DOHH2 (cell line): ENCODE data around the gene TMEM52.

ENCODE experiments used
- EZH2phosphoT487 ChIP-seq: fragments of 200-600 bp; sonication (generic); IDR thresholded peaks from 2 replicates; pipeline ENCODE4 v1.6.1; 2017; ENCODE audit warnings: borderline replicate concordance, mild to moderate bottlenecking, antibody characterized with exemption, low read length, moderate library complexity, mixed read lengths
- TF ChIP-seq, protein P1 (sequence below): fragments of 200-600 bp; sonication (generic); IDR thresholded peaks from one replicate; pipeline ENCODE4 v1.5.1; 2014; ENCODE audit warnings: antibody characterized with exemption, mild to moderate bottlenecking, low read depth, low read length; ENCODE audit not compliant: poor library complexity, severe bottlenecking

DNA sequence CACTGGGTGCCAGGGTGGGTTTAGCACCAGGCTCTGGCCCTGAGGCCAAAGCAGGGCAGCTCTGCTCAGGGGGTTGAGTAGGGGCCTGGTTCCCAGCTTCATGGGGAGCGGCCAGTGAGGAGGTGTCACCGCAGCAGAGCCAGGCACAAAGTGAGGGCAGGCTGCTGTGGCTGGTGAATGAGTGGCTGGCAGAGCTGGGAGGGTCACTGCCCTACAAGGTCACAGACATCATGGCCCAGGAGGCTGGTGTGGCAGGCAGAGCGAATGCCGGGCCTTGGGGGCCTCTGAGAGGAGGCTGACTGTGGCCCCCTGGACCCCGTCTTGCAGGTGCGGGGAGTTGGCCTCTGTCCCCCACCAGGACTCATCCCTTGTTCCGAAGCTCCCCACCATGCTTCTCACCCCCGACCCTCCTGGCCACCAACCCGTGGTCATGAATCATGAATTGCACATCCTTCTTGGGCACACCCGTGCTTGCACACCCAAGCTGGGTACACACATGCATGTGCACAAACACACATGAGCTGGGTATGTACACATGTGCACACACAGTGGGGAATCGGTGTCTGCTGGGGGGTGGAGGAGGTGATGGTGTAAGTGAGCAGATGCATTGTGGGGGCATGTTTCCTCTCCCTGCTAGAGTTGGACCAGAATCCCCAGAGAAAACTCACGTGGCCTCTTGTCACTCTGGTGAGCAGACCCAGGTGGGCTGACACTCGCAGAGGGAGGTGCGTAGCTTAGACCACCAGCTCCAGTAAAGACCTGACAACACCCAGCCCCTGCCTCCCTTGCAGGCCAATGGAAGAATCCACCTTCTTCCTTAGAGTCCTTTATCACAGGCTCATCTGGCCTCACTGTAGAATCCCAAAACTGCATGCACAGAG is 23.4 kb downstream of the TMEM52 start:
- TF ChIP-seq, protein P1, sequence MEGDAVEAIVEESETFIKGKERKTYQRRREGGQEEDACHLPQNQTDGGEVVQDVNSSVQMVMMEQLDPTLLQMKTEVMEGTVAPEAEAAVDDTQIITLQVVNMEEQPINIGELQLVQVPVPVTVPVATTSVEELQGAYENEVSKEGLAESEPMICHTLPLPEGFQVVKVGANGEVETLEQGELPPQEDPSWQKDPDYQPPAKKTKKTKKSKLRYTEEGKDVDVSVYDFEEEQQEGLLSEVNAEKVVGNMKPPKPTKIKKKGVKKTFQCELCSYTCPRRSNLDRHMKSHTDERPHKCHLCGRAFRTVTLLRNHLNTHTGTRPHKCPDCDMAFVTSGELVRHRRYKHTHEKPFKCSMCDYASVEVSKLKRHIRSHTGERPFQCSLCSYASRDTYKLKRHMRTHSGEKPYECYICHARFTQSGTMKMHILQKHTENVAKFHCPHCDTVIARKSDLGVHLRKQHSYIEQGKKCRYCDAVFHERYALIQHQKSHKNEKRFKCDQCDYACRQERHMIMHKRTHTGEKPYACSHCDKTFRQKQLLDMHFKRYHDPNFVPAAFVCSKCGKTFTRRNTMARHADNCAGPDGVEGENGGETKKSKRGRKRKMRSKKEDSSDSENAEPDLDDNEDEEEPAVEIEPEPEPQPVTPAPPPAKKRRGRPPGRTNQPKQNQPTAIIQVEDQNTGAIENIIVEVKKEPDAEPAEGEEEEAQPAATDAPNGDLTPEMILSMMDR, result no peak
- no peak for TF ChIP-seq EZH2phosphoT487
